Thyroid gland (tissue), 4 donors: ENCODE results near the gene RAPH1. TPM values are rescaled to one million over a fixed set of nuclear protein-coding genes. Genes with fewer than 3 reads are reported as not detected.

Source experiments
- DNase-seq, 2 donors: peaks; one replicate each; pipeline ENCODE4 v3.0.0-alpha.2; 2019
- H3K27ac ChIP-seq, 3 donors: fragments of 200-600 bp; sonication (generic); 1 replicate in 2 of 3; 2 replicates in 1 of 3; pipeline ENCODE4 v1.5.1; 2016 to 2019; ENCODE audit warnings: mild to moderate bottlenecking in 1 of 3, moderate library complexity in 1 of 3
- H3K27me3 ChIP-seq: fragments of 200-600 bp; sonication (generic); one replicate; pipeline ENCODE4 v1.5.1; 2019
- H3K36me3 ChIP-seq, 2 donors: fragments of 200-600 bp; sonication (generic); one replicate each; pipeline ENCODE4 v1.5.1; 2016 to 2019
- H3K4me1 ChIP-seq, 2 donors: fragments of 200-600 bp; sonication (generic); one replicate each; pipeline ENCODE4 v1.5.1; 2017 to 2019
- H3K4me3 ChIP-seq, 3 donors: fragments of 200-600 bp; sonication (generic); replicated peaks in 1 of 3; 1 replicate in 2 of 3; 2 replicates in 1 of 3; pipeline ENCODE4 v1.5.1; 2016; ENCODE audit warnings: mild to moderate bottlenecking in 1 of 3
- H3K9me3 ChIP-seq: fragments of 200-600 bp; sonication (generic); one replicate; pipeline ENCODE4 v1.5.1; 2017
- POLR2A ChIP-seq, 2 donors: fragments of 450-650 bp; IDR thresholded peaks; one replicate each; pipeline ENCODE4 v1.6.1; 2017; ENCODE audit warnings: antibody characterized with exemption in 2 of 2, mild to moderate bottlenecking in 2 of 2, moderate library complexity in 1 of 2
- WGBS, 2 donors: methylation state at CpG; one replicate each; pipeline ENCODE4 v1.1.5; 2017; 5-methylcytosine and 5-hydroxymethylcytosine counted together
- intact Hi-C: fragments of 100-400 bp; cut with DNase I; formaldehyde crosslinking; loops from one replicate; pipeline ENCODE4 v1.15.1; 2023
- total RNA-seq, 4 donors: library from RNA; depleted of rRNA; stranded (reverse); fragments of >200 nt; gene quantifications; one replicate each; pipeline ENCODE4 v1.2.3, GENCODE V29; 2016
- TF ChIP-seq, protein P1 (sequence below), 6 experiments: fragments of 200-600 bp in 3 of 6; fragments of 450-650 bp in 3 of 6; sonication (generic) in 3 of 6; IDR thresholded peaks; one replicate each; pipeline ENCODE4 v1.5.1; 2016 to 2019; ENCODE audit warnings: antibody characterized with exemption in 6 of 6, mild to moderate bottlenecking in 2 of 6, inconsistent platforms in 1 of 6, moderate library complexity in 1 of 6

The RAPH1 gene
- total RNA-seq, 4 donors from 2014 or later, result 67.3 to 187 (median 99.4) TPM

DNA sequence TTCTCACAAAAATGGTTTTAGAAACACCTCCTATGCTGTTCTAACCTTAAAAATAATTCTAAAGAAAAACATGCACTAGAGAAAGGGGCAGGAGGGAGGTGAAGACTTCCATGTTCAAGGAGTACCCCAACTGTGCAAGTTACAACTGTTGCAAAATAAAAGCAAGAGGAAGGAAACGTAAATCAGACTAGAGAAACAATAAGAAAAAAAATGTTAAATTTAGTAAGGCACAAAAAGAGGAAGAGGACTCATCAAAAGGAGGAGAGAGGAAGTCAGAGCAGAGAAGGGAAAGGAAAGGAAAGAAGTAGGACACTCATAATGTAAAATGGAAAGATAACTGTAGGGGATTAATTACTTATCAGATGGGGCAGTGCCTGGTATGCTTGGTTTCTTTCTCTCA is 34.1 kb downstream of the RAPH1 start:
- Histone ChIP-seq H3K4me1 (peaks cover 36 to 46% of the 10 kb centered on the region in 2 donors), H3K27me3 (no peaks in the 10 kb centered on the region), H3K9me3 (no peaks in the 10 kb centered on the region), H3K4me3 (no peak overlapping the region), H3K27ac (peak overlapping the region in 1 of 3 donors; percentile 13), H3K36me3 (no peaks in the 10 kb centered on the region)
- intact Hi-C loops, result no loop called here
- no peak for TF ChIP-seq POLR2A (IDR thresholded peaks at IDR 0.05)
- TF ChIP-seq, protein P1, sequence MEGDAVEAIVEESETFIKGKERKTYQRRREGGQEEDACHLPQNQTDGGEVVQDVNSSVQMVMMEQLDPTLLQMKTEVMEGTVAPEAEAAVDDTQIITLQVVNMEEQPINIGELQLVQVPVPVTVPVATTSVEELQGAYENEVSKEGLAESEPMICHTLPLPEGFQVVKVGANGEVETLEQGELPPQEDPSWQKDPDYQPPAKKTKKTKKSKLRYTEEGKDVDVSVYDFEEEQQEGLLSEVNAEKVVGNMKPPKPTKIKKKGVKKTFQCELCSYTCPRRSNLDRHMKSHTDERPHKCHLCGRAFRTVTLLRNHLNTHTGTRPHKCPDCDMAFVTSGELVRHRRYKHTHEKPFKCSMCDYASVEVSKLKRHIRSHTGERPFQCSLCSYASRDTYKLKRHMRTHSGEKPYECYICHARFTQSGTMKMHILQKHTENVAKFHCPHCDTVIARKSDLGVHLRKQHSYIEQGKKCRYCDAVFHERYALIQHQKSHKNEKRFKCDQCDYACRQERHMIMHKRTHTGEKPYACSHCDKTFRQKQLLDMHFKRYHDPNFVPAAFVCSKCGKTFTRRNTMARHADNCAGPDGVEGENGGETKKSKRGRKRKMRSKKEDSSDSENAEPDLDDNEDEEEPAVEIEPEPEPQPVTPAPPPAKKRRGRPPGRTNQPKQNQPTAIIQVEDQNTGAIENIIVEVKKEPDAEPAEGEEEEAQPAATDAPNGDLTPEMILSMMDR (IDR thresholded peaks at IDR 0.05), result no peak
- WGBS, 2 donors, result 72 to 80% methylated on average over 1 of the region's 1 CpG
- no peak for DNase-seq

DNA sequence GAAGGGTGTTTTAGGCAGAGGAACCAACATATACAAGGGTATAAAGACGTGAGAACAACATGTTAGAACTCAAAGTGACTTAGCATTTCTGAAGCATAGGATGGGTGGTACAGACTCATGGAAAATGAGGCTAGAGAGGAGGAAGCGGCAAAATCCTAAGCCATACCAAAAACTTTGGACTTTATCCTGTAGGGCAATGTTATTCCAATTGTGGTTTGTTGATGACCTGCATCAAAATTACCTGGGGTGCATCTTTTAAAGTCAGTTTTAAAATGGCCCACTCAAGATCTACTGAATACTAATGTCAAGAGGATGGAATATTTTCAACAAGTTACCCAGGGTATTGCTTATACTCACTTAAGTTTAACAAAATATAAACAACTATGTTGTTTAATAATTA is 34.8 kb downstream of the RAPH1 start:
- intact Hi-C loops, result no loop called here

DNA sequence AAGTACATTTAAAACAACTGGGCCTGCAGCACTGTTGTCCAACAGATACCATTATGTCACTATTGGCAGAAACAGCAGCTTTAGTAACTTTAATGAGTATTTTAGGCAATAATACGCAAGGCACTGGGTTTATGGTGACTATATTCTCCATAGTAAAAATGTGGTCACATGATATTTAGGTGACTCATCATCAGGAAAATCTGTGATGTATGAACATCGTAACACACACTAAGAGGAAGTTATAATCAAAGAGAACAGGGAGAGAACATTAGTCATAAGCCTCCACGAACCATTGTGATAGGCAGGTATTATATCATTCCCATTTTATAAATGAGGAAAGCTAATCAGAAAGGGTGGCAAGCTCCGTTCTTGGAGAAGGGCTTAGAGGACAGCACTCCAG is 36.9 kb downstream of the RAPH1 start:
- Histone ChIP-seq H3K4me3 (no peak overlapping the region), H3K36me3 (no peaks in the 10 kb centered on the region), H3K27ac (peak overlapping the region in 2 of 3 donors; percentile 9 to 28), H3K9me3 (no peaks in the 10 kb centered on the region), H3K27me3 (no peaks in the 10 kb centered on the region), H3K4me1 (peaks cover 45 to 53% of the 10 kb centered on the region in 2 donors)
- TF ChIP-seq POLR2A (IDR thresholded peaks at IDR 0.05), result no peak
- intact Hi-C loops, result no loop called here
- DNase-seq, result no peak
- WGBS, 2 donors, result 68 to 76% methylated on average over 4 of the region's 4 CpGs

More for the DNA sequence above, 34.8 kb downstream of the RAPH1 start:
- WGBS, 2 donors, result 96 to 100% methylated on average over 2 of the region's 2 CpGs
- Histone ChIP-seq H3K27me3 (no peaks in the 10 kb centered on the region), H3K4me3 (no peak overlapping the region), H3K36me3 (no peaks in the 10 kb centered on the region), H3K9me3 (no peaks in the 10 kb centered on the region), H3K27ac (no peak overlapping the region), H3K4me1 (peaks cover 38 to 45% of the 10 kb centered on the region in 2 donors)
- TF ChIP-seq, protein P1 (IDR thresholded peaks at IDR 0.05), result no peak
- no peak for TF ChIP-seq POLR2A (IDR thresholded peaks at IDR 0.05)
- no peak for DNase-seq

DNA sequence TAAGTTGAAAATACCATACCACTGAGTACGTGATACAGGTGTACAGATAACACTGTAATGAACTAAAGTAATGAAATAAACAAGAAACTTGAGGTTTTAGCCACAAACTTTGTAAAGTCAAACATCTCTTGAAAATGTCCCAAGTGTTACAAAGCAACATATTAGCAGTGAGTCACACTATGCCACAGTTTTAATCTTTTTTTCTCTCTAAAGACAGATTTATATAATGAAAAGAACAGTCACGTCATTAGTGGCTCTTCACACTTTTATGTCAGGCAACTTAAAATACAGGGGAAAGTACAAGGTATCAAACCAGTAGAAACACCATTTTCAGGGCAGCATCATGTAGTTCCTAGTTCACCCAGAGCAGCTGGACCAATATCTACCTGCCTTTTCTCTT is 42.1 kb downstream of the RAPH1 start:
- Histone ChIP-seq H3K9me3 (no peaks in the 10 kb centered on the region), H3K36me3 (peaks cover 6 to 14% of the 10 kb centered on the region in 2 donors), H3K27me3 (no peaks in the 10 kb centered on the region), H3K27ac (peak overlapping the region; percentile 58 to 78 (median 72)), H3K4me3 (no peak overlapping the region), H3K4me1 (peaks cover 34 to 35% of the 10 kb centered on the region in 2 donors)
- DNase-seq, result no peak
- 55 to 69% methylated on average over 2 of the region's 2 CpGs for WGBS, 2 donors
- intact Hi-C loops, result no loop called here
- TF ChIP-seq, protein P1 (IDR thresholded peaks at IDR 0.05), result no peak
- no peak for TF ChIP-seq POLR2A (IDR thresholded peaks at IDR 0.05)

DNA sequence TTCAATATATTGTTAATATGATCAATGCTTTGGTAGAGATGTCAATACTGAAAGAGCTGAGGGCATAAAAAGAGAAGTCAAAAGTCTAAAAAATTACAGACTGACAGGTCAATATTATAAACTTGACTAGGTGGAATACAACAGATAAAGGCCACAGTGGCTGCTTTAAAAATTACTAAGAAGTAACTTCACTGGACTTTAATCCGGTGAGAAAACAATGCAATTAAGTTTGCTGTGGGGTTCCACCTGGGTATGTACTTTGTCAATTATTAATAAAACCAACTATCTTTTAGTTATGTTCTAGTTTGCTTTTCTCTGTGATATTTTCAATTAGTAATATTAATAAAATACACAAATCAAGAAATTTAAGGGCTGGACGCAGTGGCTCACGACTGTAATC is 44.7 kb downstream of the RAPH1 start:
- TF ChIP-seq POLR2A (IDR thresholded peaks at IDR 0.05), result no peak
- TF ChIP-seq, protein P1 (IDR thresholded peaks at IDR 0.05), result no peak
- H3K4me1 ChIP-seq, result peaks cover 18 to 19% of the 10 kb centered on the region in 2 donors
- DNase-seq, result no peak
- intact Hi-C loops, result no loop called here
- no peaks in the 10 kb centered on the region for H3K27me3 ChIP-seq
- no peak overlapping the region for H3K4me3 ChIP-seq
- H3K27ac ChIP-seq, result peak overlapping the region in 1 of 3 donors; percentile 78
- WGBS, 2 donors, result 95 to 96% methylated on average over 3 of the region's 3 CpGs
- H3K36me3 ChIP-seq, result peaks cover 6 to 14% of the 10 kb centered on the region in 2 donors
- H3K9me3 ChIP-seq, result no peaks in the 10 kb centered on the region
